Testis (tissue), 3 donors: Measurements from ENCODE around the gene TCIRG1. TPM values are rescaled to one million over a fixed set of nuclear protein-coding genes. Genes with fewer than 3 reads are reported as not detected.
A peak's percentile ranks its signal among the peaks of the same experiment; 100 is the strongest.

Source experiments
- DNase-seq: peaks from one replicate; pipeline ENCODE4 v3.0.0-alpha.2; 2019
- H3K27ac ChIP-seq, 2 donors: fragments of 200-600 bp; sonication (generic); one replicate each; pipeline ENCODE4 v1.5.1; 2019
- H3K27me3 ChIP-seq: fragments of 200-600 bp; sonication (generic); one replicate; pipeline ENCODE4 v1.5.1; 2019
- H3K36me3 ChIP-seq: fragments of 200-600 bp; sonication (generic); one replicate; pipeline ENCODE4 v1.5.1; 2017; ENCODE audit warnings: low read depth; ENCODE audit errors: missing control alignments
- H3K4me1 ChIP-seq: fragments of 200-600 bp; sonication (generic); one replicate; pipeline ENCODE4 v1.5.1; 2019
- H3K4me3 ChIP-seq, 2 donors: fragments of 200-600 bp; sonication (generic); one replicate each; pipeline ENCODE4 v1.5.1; 2017 to 2019
- H3K9me3 ChIP-seq: fragments of 200-600 bp; sonication (generic); one replicate; pipeline ENCODE4 v1.5.1; 2017
- CTCF ChIP-seq, 3 experiments: fragments of 450-650 bp in 2 of 3; fragments of 200-600 bp in 1 of 3; sonication (generic) in 1 of 3; IDR thresholded peaks; one replicate each; pipeline ENCODE4 v1.5.1; 2016 to 2019; ENCODE audit warnings: antibody characterized with exemption in 3 of 3, mild to moderate bottlenecking in 2 of 3, moderate library complexity in 1 of 3
- POLR2A ChIP-seq: fragments of 450-650 bp; IDR thresholded peaks from one replicate; pipeline ENCODE4 v1.6.1; 2017; ENCODE audit warnings: antibody characterized with exemption, mild to moderate bottlenecking, moderate library complexity
- WGBS, 2 donors: methylation state at CpG; one replicate each; pipeline ENCODE4 v1.1.5; 2018; 5-methylcytosine and 5-hydroxymethylcytosine counted together
- intact Hi-C: fragments of 100-400 bp; cut with DNase I; formaldehyde crosslinking; loops from one replicate; pipeline ENCODE4 v1.15.1; 2023; ENCODE audit warnings: low total_unique reads
- polyA plus RNA-seq: library from polyadenylated mRNA; stranded (reverse); fragments of 350-450 nt; fragmentation: Illumina TruSeq; extraction: RNeasy Lipid Tissue Mini Kit (QIAGEN cat#74804); gene quantifications from one replicate; pipeline ENCODE4 v1.2.3, GENCODE V29; 2014; ENCODE audit warnings: low read depth, low replicate concordance; ENCODE audit not compliant: insufficient read depth
- total RNA-seq, 2 donors: library from RNA; depleted of rRNA; stranded (reverse); fragments of >200 nt; gene quantifications; one replicate each; pipeline ENCODE4 v1.2.3, GENCODE V29; 2016

The TCIRG1 gene
- total and polyA plus RNA-seq, 3 donors from 2014 or later = 22.2 to 53.6 (median 52.8) TPM

- Histone ChIP-seq H3K9me3 (no peaks in the 10 kb centered on the region), H3K36me3 (no peaks in the 10 kb centered on the region), H3K4me3 (no peak overlapping the region), H3K4me1 (peaks cover 24% of the 10 kb centered on the region), H3K27ac (peak overlapping the region in 1 of 2 donors; percentile 67), H3K27me3 (no peaks in the 10 kb centered on the region)
- 75 to 79% methylated on average over 14 to 20 of the region's 20 CpGs for WGBS, 2 donors
- intact Hi-C loops = no loop called here
- DNase-seq = no peak
- no peak for TF ChIP-seq CTCF (IDR thresholded peaks at IDR 0.05)
- no peak for TF ChIP-seq POLR2A
Measured at GRCh38 chr11:68037411-68038225, 1.2 kb upstream of the TCIRG1 start.

GRCh38 chr11:68038226-68038717 lies 553 bp upstream of the TCIRG1 start:
- Histone ChIP-seq H3K4me3 (peak overlapping the region; percentile 58 to 67), H3K27ac (peak overlapping the region; percentile 76 to 87), H3K9me3 (no peaks in the 10 kb centered on the region), H3K27me3 (no peaks in the 10 kb centered on the region), H3K4me1 (peaks cover 24% of the 10 kb centered on the region), H3K36me3 (no peaks in the 10 kb centered on the region)
- no peak for TF ChIP-seq POLR2A
- TF ChIP-seq CTCF (IDR thresholded peaks at IDR 0.05) = no peak
- intact Hi-C loops = no loop called here
- WGBS, 2 donors = 25 to 26% methylated on average over 8 to 13 of the region's 13 CpGs
- DNase-seq = no peak

GRCh38 chr11:68039526-68040086 lies 781 bp downstream of the TCIRG1 start:
- 72% methylated on average over 10 of the region's 10 CpGs; no CpG with 5 or more reads in 1 of the 2 donors for WGBS, 2 donors
- H3K36me3 ChIP-seq = no peaks in the 10 kb centered on the region
- intact Hi-C loops = no loop called here

GRCh38 chr11:68040101-68040956 lies 1.5 kb downstream of the TCIRG1 start:
- Histone ChIP-seq H3K4me1 (peaks cover 24% of the 10 kb centered on the region), H3K36me3 (no peaks in the 10 kb centered on the region), H3K27ac (peak overlapping the region; percentile 76 to 87), H3K27me3 (no peaks in the 10 kb centered on the region), H3K9me3 (no peaks in the 10 kb centered on the region), H3K4me3 (peak overlapping the region; percentile 31 to 67)
- 25 to 52% methylated on average over 12 to 20 of the region's 22 CpGs for WGBS, 2 donors
- intact Hi-C loops = no loop called here
- TF ChIP-seq CTCF (IDR thresholded peaks at IDR 0.05) (no peak), POLR2A (no peak)
- DNase-seq = peak; percentile 45

More at GRCh38 chr11:68039526-68040086, 781 bp downstream of the TCIRG1 start:
- Histone ChIP-seq H3K4me1 (peaks cover 24% of the 10 kb centered on the region), H3K27ac (peak overlapping the region; percentile 76 to 87), H3K9me3 (no peaks in the 10 kb centered on the region), H3K27me3 (no peaks in the 10 kb centered on the region), H3K4me3 (peak overlapping the region; percentile 58 to 67)
- DNase-seq = no peak
- no peak for TF ChIP-seq CTCF (IDR thresholded peaks at IDR 0.05)
- no peak for TF ChIP-seq POLR2A
